WTC11 (cell line): ENCODE measurements around the gene SAT2. TPM values are rescaled to one million over a fixed set of nuclear protein-coding genes. Genes with fewer than 3 reads are reported as not detected.

Experiments used
- ATAC-seq: fragments of 200-7000 bp; cut with Tn5 transposase; 2 replicates; pipeline ENCODE4 v1.10.0; 2021; ENCODE audit warnings: mild to moderate bottlenecking, moderate library complexity
- CTCF ChIA-PET: fragments of 300-600 bp; sonication (Branson Sonifier 250); formaldehyde crosslinking; loops from one replicate; lab custom pipeline; 2021; ENCODE audit warnings: antibody characterized with exemption; lab: Charles Lee
- POLR2A ChIA-PET: fragments of 350-600 bp; sonication (Branson Sonifier 250); formaldehyde crosslinking; loops from one replicate; lab custom pipeline; 2021; ENCODE audit warnings: antibody characterized with exemption; lab: Charles Lee
- DNase-seq: peaks from one replicate; pipeline ENCODE4 v3.0.0; 2021; ENCODE audit warnings: low spot score
- H3K27ac Mint-ChIP-seq: 2 replicates; pipeline ENCODE4 v1.8.0; 2021; ENCODE audit warnings: mixed read lengths
- H3K27me3 Mint-ChIP-seq: 2 replicates; pipeline ENCODE4 v1.8.0; 2021; ENCODE audit warnings: low read depth, mild to moderate bottlenecking, moderate library complexity, mixed read lengths
- H3K36me3 Mint-ChIP-seq: 2 replicates; pipeline ENCODE4 v1.8.0; 2021; ENCODE audit warnings: mixed read lengths
- H3K4me1 Mint-ChIP-seq: 2 replicates; pipeline ENCODE4 v1.8.0; 2022; ENCODE audit warnings: mixed read lengths
- H3K4me3 Mint-ChIP-seq: 2 replicates; pipeline ENCODE4 v1.8.0; 2021; ENCODE audit warnings: mild to moderate bottlenecking, moderate library complexity, mixed read lengths
- H3K9me3 Mint-ChIP-seq: 2 replicates; pipeline ENCODE4 v1.8.0; 2021; ENCODE audit warnings: mixed read lengths
- ESRRA ChIP-seq: sonication (generic); formaldehyde crosslinking; IDR thresholded peaks from 2 replicates; pipeline ENCODE4 v1.8.1; 2022; ENCODE audit warnings: mild to moderate bottlenecking, missing genetic modification reagents, borderline replicate concordance
- GABPB1 ChIP-seq: sonication (generic); formaldehyde crosslinking; IDR thresholded peaks from 2 replicates; pipeline ENCODE4 v1.8.1; 2023; ENCODE audit warnings: mild to moderate bottlenecking, missing genetic modification reagents
- HMGA2 ChIP-seq: fragments of 250-450 bp; sonication (Bioruptor Pico); IDR thresholded peaks from 2 replicates; pipeline ENCODE4 v1.4.0; 2021; ENCODE audit warnings: mild to moderate bottlenecking, moderate library complexity
- MXD4 ChIP-seq: fragments of 250-450 bp; sonication (Bioruptor Pico); IDR thresholded peaks from 2 replicates; pipeline ENCODE4 v1.8.0; 2021; ENCODE audit warnings: mild to moderate bottlenecking, moderate library complexity, borderline replicate concordance
- NR1H2 ChIP-seq: sonication (generic); formaldehyde crosslinking; IDR thresholded peaks from 2 replicates; pipeline ENCODE4 v1.9.0; 2021; ENCODE audit warnings: mild to moderate bottlenecking, moderate library complexity, missing genetic modification reagents
- RORB ChIP-seq: fragments of 250-450 bp; sonication (Bioruptor Pico); IDR thresholded peaks from 2 replicates; pipeline ENCODE4 v1.9.0; 2021; ENCODE audit warnings: mild to moderate bottlenecking
- SP1 ChIP-seq: sonication (generic); formaldehyde crosslinking; conservative IDR thresholded peaks from 2 replicates; pipeline ENCODE4 v1.8.1; 2022; ENCODE audit warnings: missing genetic modification reagents
- ZNF121 ChIP-seq: sonication (generic); formaldehyde crosslinking; IDR thresholded peaks from 2 replicates; pipeline ENCODE4 v1.8.0; 2023; ENCODE audit warnings: missing genetic modification reagents
- ZNF138 ChIP-seq: sonication (generic); formaldehyde crosslinking; conservative IDR thresholded peaks from 2 replicates; pipeline ENCODE4 v1.8.1; 2022; ENCODE audit warnings: mild to moderate bottlenecking, moderate library complexity, missing genetic modification reagents
- ZNF671 ChIP-seq: fragments of 250-450 bp; sonication (Bioruptor Pico); IDR thresholded peaks from 2 replicates; pipeline ENCODE4 v1.8.0; 2021; ENCODE audit warnings: mild to moderate bottlenecking
- total RNA-seq: library from RNA; stranded (reverse); gene quantifications from 3 replicates; pipeline ENCODE4 v1.2.3, GENCODE V29; 2021
- TF ChIP-seq, protein P1 (sequence below): sonication (generic); formaldehyde crosslinking; IDR thresholded peaks from 2 replicates; pipeline ENCODE4 v1.8.1; 2023; ENCODE audit warnings: mild to moderate bottlenecking, missing genetic modification reagents, moderate library complexity
- TF ChIP-seq, protein P2 (sequence below): sonication (generic); formaldehyde crosslinking; IDR thresholded peaks from 2 replicates; pipeline ENCODE4 v1.8.0; 2022; ENCODE audit warnings: missing genetic modification reagents
- TF ChIP-seq, protein P3 (sequence below): sonication (generic); formaldehyde crosslinking; IDR thresholded peaks from 2 replicates; pipeline ENCODE4 v1.8.1; 2022; ENCODE audit warnings: missing genetic modification reagents, borderline replicate concordance
- TF ChIP-seq, protein P4 (sequence below): fragments of 250-450 bp; sonication (Bioruptor Pico); conservative IDR thresholded peaks from 2 replicates; pipeline ENCODE4 v1.9.0; 2021; ENCODE audit warnings: mild to moderate bottlenecking
- TF ChIP-seq, protein P5 (sequence below): fragments of 250-450 bp; sonication (Bioruptor Pico); IDR thresholded peaks from 2 replicates; pipeline ENCODE4 v2.1.2; 2022; ENCODE audit warnings: mild to moderate bottlenecking, moderate library complexity

Gene SAT2
- total RNA-seq, 1 experiment from 2014 or later, result 75.8 TPM

DNA sequence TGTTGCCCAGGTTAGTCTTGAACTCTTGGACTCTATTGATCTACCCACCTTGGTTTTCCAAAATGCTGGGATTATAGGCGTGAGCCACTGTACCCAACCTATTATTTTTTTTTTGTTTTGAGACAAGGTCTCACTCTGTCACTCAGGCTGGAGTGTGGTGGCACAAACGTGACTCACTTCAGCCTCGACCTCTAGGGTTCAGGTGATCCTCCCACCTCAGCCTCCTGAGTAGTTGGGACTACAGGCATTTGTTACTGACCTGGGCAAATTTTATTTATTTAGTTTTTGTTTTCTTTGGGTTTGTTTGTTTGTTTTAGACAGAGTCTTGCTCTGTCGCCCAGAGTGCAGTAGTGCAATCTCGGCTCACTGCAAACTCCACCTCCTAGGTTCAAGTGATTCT, 4.0 kb downstream of the SAT2 start:
- DNase-seq (no peak), ATAC-seq (no peak)
- Mint-ChIP-seq H3K4me1 (peaks cover 9% of the 10 kb centered on the region), H3K27me3 (no peaks in the 10 kb centered on the region), H3K4me3 (no peak overlapping the region), H3K27ac (no peak overlapping the region), H3K9me3 (no peaks in the 10 kb centered on the region), H3K36me3 (peaks cover 4% of the 10 kb centered on the region)
- ChIA-PET CTCF (interaction anchor here (0.6 to 1.6 kb wide), 4 partner anchors 9 to 64 kb away, joined by 3 to 5 read pairs (median 4); no protein-coding TSS in a partner anchor), POLR2A (interaction anchor here (0.6 kb wide), 1 partner anchor 54 kb away, joined by 6 read pairs; no protein-coding TSS in a partner anchor)
- TF ChIP-seq HMGA2 (CRISPR knock-in tag) (no peak), ZNF671 (CRISPR knock-in tag) (no peak), ZNF138 (no peak), ZNF121 (no peak), GABPB1 (CRISPR knock-in tag) (no peak), RORB (CRISPR knock-in tag) (no peak), MXD4 (CRISPR knock-in tag) (no peak), SP1 (CRISPR knock-in tag) (no peak)
- TF ChIP-seq, protein P1, sequence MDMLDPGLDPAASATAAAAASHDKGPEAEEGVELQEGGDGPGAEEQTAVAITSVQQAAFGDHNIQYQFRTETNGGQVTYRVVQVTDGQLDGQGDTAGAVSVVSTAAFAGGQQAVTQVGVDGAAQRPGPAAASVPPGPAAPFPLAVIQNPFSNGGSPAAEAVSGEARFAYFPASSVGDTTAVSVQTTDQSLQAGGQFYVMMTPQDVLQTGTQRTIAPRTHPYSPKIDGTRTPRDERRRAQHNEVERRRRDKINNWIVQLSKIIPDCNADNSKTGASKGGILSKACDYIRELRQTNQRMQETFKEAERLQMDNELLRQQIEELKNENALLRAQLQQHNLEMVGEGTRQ (CRISPR knock-in tag), result no peak
- TF ChIP-seq, protein P2, sequence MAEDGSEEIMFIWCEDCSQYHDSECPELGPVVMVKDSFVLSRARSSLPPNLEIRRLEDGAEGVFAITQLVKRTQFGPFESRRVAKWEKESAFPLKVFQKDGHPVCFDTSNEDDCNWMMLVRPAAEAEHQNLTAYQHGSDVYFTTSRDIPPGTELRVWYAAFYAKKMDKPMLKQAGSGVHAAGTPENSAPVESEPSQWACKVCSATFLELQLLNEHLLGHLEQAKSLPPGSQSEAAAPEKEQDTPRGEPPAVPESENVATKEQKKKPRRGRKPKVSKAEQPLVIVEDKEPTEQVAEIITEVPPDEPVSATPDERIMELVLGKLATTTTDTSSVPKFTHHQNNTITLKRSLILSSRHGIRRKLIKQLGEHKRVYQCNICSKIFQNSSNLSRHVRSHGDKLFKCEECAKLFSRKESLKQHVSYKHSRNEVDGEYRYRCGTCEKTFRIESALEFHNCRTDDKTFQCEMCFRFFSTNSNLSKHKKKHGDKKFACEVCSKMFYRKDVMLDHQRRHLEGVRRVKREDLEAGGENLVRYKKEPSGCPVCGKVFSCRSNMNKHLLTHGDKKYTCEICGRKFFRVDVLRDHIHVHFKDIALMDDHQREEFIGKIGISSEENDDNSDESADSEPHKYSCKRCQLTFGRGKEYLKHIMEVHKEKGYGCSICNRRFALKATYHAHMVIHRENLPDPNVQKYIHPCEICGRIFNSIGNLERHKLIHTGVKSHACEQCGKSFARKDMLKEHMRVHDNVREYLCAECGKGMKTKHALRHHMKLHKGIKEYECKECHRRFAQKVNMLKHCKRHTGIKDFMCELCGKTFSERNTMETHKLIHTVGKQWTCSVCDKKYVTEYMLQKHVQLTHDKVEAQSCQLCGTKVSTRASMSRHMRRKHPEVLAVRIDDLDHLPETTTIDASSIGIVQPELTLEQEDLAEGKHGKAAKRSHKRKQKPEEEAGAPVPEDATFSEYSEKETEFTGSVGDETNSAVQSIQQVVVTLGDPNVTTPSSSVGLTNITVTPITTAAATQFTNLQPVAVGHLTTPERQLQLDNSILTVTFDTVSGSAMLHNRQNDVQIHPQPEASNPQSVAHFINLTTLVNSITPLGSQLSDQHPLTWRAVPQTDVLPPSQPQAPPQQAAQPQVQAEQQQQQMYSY (CRISPR knock-in tag), result no peak

DNA sequence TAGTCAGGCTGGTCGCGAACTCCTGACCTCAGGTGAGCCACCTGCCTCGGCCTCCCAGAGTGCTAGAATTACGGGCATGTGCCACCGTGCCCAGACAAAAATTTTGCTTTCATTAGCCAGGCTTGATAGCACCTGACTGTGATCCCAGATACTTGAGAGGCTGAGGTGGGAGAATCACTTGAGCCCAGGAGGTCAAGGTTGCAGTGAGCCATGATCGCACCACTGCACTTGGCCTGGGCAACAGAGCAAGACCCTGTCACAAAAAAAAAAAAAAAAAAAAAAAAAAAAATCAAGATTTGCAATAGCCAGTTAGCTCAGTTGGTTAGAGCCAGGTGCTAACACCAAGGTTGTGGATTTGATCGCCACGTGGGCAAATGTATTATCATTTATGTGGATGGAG, 6.8 kb downstream of the SAT2 start:
- Mint-ChIP-seq H3K36me3 (no peaks in the 10 kb centered on the region), H3K4me3 (no peak overlapping the region), H3K4me1 (no peaks in the 10 kb centered on the region), H3K27me3 (no peaks in the 10 kb centered on the region), H3K9me3 (no peaks in the 10 kb centered on the region), H3K27ac (no peak overlapping the region)
- CTCF ChIA-PET, result interaction anchor here (0.8 kb wide), 1 partner anchor 12 kb away, joined by 3 read pairs; no protein-coding TSS in a partner anchor
- TF ChIP-seq NR1H2, result no peak
- TF ChIP-seq, protein P3, sequence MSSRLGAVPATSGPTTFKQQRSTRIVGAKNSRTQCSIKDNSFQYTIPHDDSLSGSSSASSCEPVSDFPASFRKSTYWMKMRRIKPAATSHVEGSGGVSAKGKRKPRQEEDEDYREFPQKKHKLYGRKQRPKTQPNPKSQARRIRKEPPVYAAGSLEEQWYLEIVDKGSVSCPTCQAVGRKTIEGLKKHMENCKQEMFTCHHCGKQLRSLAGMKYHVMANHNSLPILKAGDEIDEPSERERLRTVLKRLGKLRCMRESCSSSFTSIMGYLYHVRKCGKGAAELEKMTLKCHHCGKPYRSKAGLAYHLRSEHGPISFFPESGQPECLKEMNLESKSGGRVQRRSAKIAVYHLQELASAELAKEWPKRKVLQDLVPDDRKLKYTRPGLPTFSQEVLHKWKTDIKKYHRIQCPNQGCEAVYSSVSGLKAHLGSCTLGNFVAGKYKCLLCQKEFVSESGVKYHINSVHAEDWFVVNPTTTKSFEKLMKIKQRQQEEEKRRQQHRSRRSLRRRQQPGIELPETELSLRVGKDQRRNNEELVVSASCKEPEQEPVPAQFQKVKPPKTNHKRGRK, result no peak
- peak; percentile 82 for TF ChIP-seq ZNF121
- TF ChIP-seq ESRRA (CRISPR knock-in tag), result no peak
- TF ChIP-seq RORB (CRISPR knock-in tag), result no peak
- TF ChIP-seq, protein P4, sequence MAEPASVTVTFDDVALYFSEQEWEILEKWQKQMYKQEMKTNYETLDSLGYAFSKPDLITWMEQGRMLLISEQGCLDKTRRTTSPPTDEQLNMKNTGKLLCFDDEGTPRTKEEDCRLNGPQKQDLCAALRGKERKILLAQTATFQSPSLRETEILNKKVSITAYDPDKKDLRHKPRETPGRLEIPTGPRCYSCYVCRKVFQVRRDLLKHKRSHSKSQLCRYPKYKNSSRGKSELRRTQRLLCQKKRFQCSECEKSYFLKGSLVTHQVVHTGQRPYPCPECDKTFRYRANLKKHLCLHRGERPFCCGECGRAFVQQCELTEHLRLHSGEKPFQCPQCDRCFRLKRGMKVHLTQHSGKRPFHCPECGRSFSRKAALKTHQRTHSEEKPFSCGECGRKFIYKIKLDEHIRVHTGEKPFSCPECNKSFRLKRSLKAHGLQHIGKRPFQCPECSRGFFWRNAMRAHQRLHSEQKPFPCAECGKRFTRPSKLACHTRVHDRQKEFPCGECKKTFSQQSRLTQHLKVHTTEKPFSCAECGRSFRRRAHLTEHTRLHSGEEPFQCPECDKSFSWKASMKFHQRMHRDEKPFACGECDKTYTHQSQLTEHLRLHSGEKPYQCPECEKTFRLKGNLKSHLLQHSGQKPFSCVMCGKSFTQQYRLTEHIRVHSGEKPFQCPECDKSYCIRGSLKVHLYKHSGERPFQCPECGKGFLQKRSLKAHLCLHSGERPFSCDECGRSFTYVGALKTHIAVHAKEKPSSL (CRISPR knock-in tag), result no peak
- TF ChIP-seq, protein P5, sequence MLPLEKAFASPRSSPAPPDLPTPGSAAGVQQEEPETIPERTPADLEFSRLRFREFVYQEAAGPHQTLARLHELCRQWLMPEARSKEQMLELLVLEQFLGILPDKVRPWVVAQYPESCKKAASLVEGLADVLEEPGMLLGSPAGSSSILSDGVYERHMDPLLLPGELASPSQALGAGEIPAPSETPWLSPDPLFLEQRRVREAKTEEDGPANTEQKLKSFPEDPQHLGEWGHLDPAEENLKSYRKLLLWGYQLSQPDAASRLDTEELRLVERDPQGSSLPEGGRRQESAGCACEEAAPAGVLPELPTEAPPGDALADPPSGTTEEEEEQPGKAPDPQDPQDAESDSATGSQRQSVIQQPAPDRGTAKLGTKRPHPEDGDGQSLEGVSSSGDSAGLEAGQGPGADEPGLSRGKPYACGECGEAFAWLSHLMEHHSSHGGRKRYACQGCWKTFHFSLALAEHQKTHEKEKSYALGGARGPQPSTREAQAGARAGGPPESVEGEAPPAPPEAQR (CRISPR knock-in tag), result no peak
- ATAC-seq (no peak), DNase-seq (no peak)
- POLR2A ChIA-PET, result interaction anchor here (0.5 kb wide), 1 partner anchor 71 kb away, joined by 11 read pairs; no protein-coding TSS in a partner anchor
